Activated CD4-positive, alpha-beta memory T cell treated with anti-CD3 and anti-CD28 coated beads, Interleukin-2, amount 10 ng/mL, durations not matched to agents 7 days and 5 days (primary cell): ENCODE results near the gene CDC42BPA. TPM values are rescaled to one million over a fixed set of nuclear protein-coding genes. Genes with fewer than 3 reads are reported as not detected.

ENCODE experiments used
- CTCF ChIA-PET: fragments of 350-600 bp; sonication (Branson Sonifier 250); formaldehyde crosslinking; loops from one replicate; lab custom pipeline; 2021; ENCODE audit warnings: antibody characterized with exemption, inconsistent platforms; lab: Charles Lee
- POLR2A ChIA-PET: fragments of 350-600 bp; sonication (Branson Sonifier 250); formaldehyde crosslinking; loops from one replicate; lab custom pipeline; 2021; ENCODE audit warnings: antibody characterized with exemption; lab: Charles Lee
- DNase-seq: peaks from one replicate; pipeline ENCODE4 v3.0.0-alpha.2; 2020
- H3K27ac Mint-ChIP-seq: one replicate; pipeline ENCODE4 v1.8.0; 2021; ENCODE audit warnings: mild to moderate bottlenecking, mixed read lengths
- H3K27me3 Mint-ChIP-seq: one replicate; pipeline ENCODE4 v1.8.0; 2021; ENCODE audit warnings: mixed read lengths
- H3K36me3 Mint-ChIP-seq: one replicate; pipeline ENCODE4 v1.8.0; 2021; ENCODE audit warnings: low read depth, mixed read lengths
- H3K4me1 Mint-ChIP-seq: one replicate; pipeline ENCODE4 v1.8.0; 2021; ENCODE audit warnings: mixed read lengths
- H3K4me3 Mint-ChIP-seq: one replicate; pipeline ENCODE4 v1.8.0; 2021; ENCODE audit warnings: mild to moderate bottlenecking, mixed read lengths
- H3K9me3 Mint-ChIP-seq: one replicate; pipeline ENCODE4 v1.8.0; 2021; ENCODE audit warnings: mixed read lengths
- total RNA-seq, 2 experiments: library from RNA; stranded (reverse); gene quantifications; one replicate each; pipeline ENCODE4 v1.2.3, GENCODE V29; 2021

The CDC42BPA gene
- total RNA-seq, 2 experiments from 2014 or later = 3.1 TPM

GRCh38 chr1:227049253-227049652 is 269.0 kb downstream of the CDC42BPA start:
- H3K4me1 Mint-ChIP-seq = no peaks in the 10 kb centered on the region
- H3K9me3 Mint-ChIP-seq = no peaks in the 10 kb centered on the region
- no peak overlapping the region for H3K4me3 Mint-ChIP-seq
- H3K27ac Mint-ChIP-seq = no peak overlapping the region
- ChIA-PET POLR2A (no interaction called here), CTCF (no interaction called here)
- no peak for DNase-seq
- no peaks in the 10 kb centered on the region for H3K36me3 Mint-ChIP-seq
- H3K27me3 Mint-ChIP-seq = peaks cover 10% of the 10 kb centered on the region

GRCh38 chr1:227043755-227044154 is 274.5 kb downstream of the CDC42BPA start:
- Mint-ChIP-seq H3K9me3 (no peaks in the 10 kb centered on the region), H3K27ac (no peak overlapping the region), H3K4me1 (no peaks in the 10 kb centered on the region), H3K4me3 (no peak overlapping the region), H3K36me3 (no peaks in the 10 kb centered on the region), H3K27me3 (peaks cover 5% of the 10 kb centered on the region)
- ChIA-PET POLR2A (no interaction called here), CTCF (interaction anchor here (0.6 to 0.7 kb wide), 2 partner anchors 130 to 192 kb away, joined by 3 to 5 read pairs; no protein-coding TSS in a partner anchor)
- no peak for DNase-seq

GRCh38 chr1:227042292-227042691 is 276.0 kb downstream of the CDC42BPA start:
- no peak overlapping the region for H3K4me3 Mint-ChIP-seq
- no peak for DNase-seq
- no peaks in the 10 kb centered on the region for H3K36me3 Mint-ChIP-seq
- no peaks in the 10 kb centered on the region for H3K4me1 Mint-ChIP-seq
- no peak overlapping the region for H3K27ac Mint-ChIP-seq
- H3K9me3 Mint-ChIP-seq = no peaks in the 10 kb centered on the region
- ChIA-PET CTCF (no interaction called here), POLR2A (no interaction called here)
- H3K27me3 Mint-ChIP-seq = peaks cover 5% of the 10 kb centered on the region

- ChIA-PET POLR2A (no interaction called here), CTCF (no interaction called here)
- Mint-ChIP-seq H3K27me3 (peaks cover 3% of the 10 kb centered on the region), H3K4me1 (no peaks in the 10 kb centered on the region), H3K27ac (no peak overlapping the region), H3K4me3 (no peak overlapping the region), H3K36me3 (no peaks in the 10 kb centered on the region), H3K9me3 (no peaks in the 10 kb centered on the region)
- DNase-seq = no peak
Measured at GRCh38 chr1:227038401-227038800, 279.9 kb downstream of the CDC42BPA start.

- Mint-ChIP-seq H3K27me3 (no peaks in the 10 kb centered on the region), H3K4me1 (no peaks in the 10 kb centered on the region), H3K36me3 (no peaks in the 10 kb centered on the region), H3K27ac (no peak overlapping the region), H3K9me3 (no peaks in the 10 kb centered on the region), H3K4me3 (no peak overlapping the region)
- ChIA-PET POLR2A (no interaction called here), CTCF (no interaction called here)
- no peak for DNase-seq
Measured at GRCh38 chr1:227037121-227037520, 281.2 kb downstream of the CDC42BPA start.

GRCh38 chr1:227035316-227035715 is 283.0 kb downstream of the CDC42BPA start:
- Mint-ChIP-seq H3K27ac (no peak overlapping the region), H3K9me3 (no peaks in the 10 kb centered on the region), H3K36me3 (no peaks in the 10 kb centered on the region), H3K27me3 (no peaks in the 10 kb centered on the region), H3K4me1 (no peaks in the 10 kb centered on the region), H3K4me3 (no peak overlapping the region)
- DNase-seq = no peak
- CTCF ChIA-PET = no interaction called here
- POLR2A ChIA-PET = no interaction called here

GRCh38 chr1:227033880-227034279 is 284.4 kb downstream of the CDC42BPA start:
- POLR2A ChIA-PET = no interaction called here
- no peak for DNase-seq
- Mint-ChIP-seq H3K36me3 (no peaks in the 10 kb centered on the region), H3K4me1 (no peaks in the 10 kb centered on the region), H3K27me3 (no peaks in the 10 kb centered on the region), H3K9me3 (no peaks in the 10 kb centered on the region), H3K27ac (no peak overlapping the region), H3K4me3 (no peak overlapping the region)
- CTCF ChIA-PET = no interaction called here

- no peaks in the 10 kb centered on the region for H3K36me3 Mint-ChIP-seq
- H3K4me1 Mint-ChIP-seq = no peaks in the 10 kb centered on the region
- no peak overlapping the region for H3K4me3 Mint-ChIP-seq
- DNase-seq = no peak
- no peaks in the 10 kb centered on the region for H3K9me3 Mint-ChIP-seq
- CTCF ChIA-PET = no interaction called here
- no peaks in the 10 kb centered on the region for H3K27me3 Mint-ChIP-seq
- POLR2A ChIA-PET = interaction anchor here (1.0 kb wide), 1 partner anchor 21 kb away, joined by 3 read pairs; no protein-coding TSS in a partner anchor
- no peak overlapping the region for H3K27ac Mint-ChIP-seq
Measured at GRCh38 chr1:227032396-227032795, 285.9 kb downstream of the CDC42BPA start.

GRCh38 chr1:227016990-227017389 is 301.3 kb downstream of the CDC42BPA start:
- Mint-ChIP-seq H3K27ac (no peak overlapping the region), H3K4me3 (no peak overlapping the region), H3K9me3 (peaks cover 2% of the 10 kb centered on the region), H3K27me3 (peaks cover 3% of the 10 kb centered on the region), H3K4me1 (no peaks in the 10 kb centered on the region), H3K36me3 (no peaks in the 10 kb centered on the region)
- ChIA-PET CTCF (no interaction called here), POLR2A (no interaction called here)
- no peak for DNase-seq

- POLR2A ChIA-PET = interaction anchor here (1.6 kb wide), 1 partner anchor 22 kb away, joined by 3 read pairs; no protein-coding TSS in a partner anchor
- Mint-ChIP-seq H3K9me3 (no peaks in the 10 kb centered on the region), H3K36me3 (no peaks in the 10 kb centered on the region), H3K4me1 (no peaks in the 10 kb centered on the region), H3K27me3 (peaks cover 8% of the 10 kb centered on the region), H3K27ac (no peak overlapping the region), H3K4me3 (no peak overlapping the region)
- DNase-seq = no peak
- CTCF ChIA-PET = interaction anchor here (0.7 kb wide), 1 partner anchor 19 kb away, joined by 4 read pairs; no protein-coding TSS in a partner anchor
Measured at GRCh38 chr1:227010645-227011044, 307.6 kb downstream of the CDC42BPA start.

- no peaks in the 10 kb centered on the region for H3K36me3 Mint-ChIP-seq
- H3K27me3 Mint-ChIP-seq = peaks cover 8% of the 10 kb centered on the region
- no peak overlapping the region for H3K4me3 Mint-ChIP-seq
- no peaks in the 10 kb centered on the region for H3K9me3 Mint-ChIP-seq
- CTCF ChIA-PET = no interaction called here
- H3K27ac Mint-ChIP-seq = no peak overlapping the region
- H3K4me1 Mint-ChIP-seq = no peaks in the 10 kb centered on the region
- POLR2A ChIA-PET = no interaction called here
- no peak for DNase-seq
Measured at GRCh38 chr1:227009937-227010336, 308.4 kb downstream of the CDC42BPA start.

GRCh38 chr1:227006226-227006796 is 312.0 kb downstream of the CDC42BPA start:
- Mint-ChIP-seq H3K27ac (no peak overlapping the region), H3K36me3 (no peaks in the 10 kb centered on the region), H3K4me3 (no peak overlapping the region), H3K4me1 (no peaks in the 10 kb centered on the region), H3K9me3 (no peaks in the 10 kb centered on the region), H3K27me3 (peaks cover 4% of the 10 kb centered on the region)
- CTCF ChIA-PET = no interaction called here
- POLR2A ChIA-PET = no interaction called here
- no peak for DNase-seq

- POLR2A ChIA-PET = no interaction called here
- no peaks in the 10 kb centered on the region for H3K36me3 Mint-ChIP-seq
- CTCF ChIA-PET = no interaction called here
- H3K9me3 Mint-ChIP-seq = no peaks in the 10 kb centered on the region
- DNase-seq = no peak
- no peaks in the 10 kb centered on the region for H3K4me1 Mint-ChIP-seq
- H3K27me3 Mint-ChIP-seq = peaks cover 1% of the 10 kb centered on the region
- H3K27ac Mint-ChIP-seq = no peak overlapping the region
- H3K4me3 Mint-ChIP-seq = no peak overlapping the region
Measured at GRCh38 chr1:227004796-227005195, 313.5 kb downstream of the CDC42BPA start.

GRCh38 chr1:227003165-227003564 is 315.1 kb downstream of the CDC42BPA start:
- H3K4me1 Mint-ChIP-seq = no peaks in the 10 kb centered on the region
- CTCF ChIA-PET = interaction anchor here (0.6 kb wide), 1 partner anchor 16 kb away, joined by 3 read pairs; no protein-coding TSS in a partner anchor
- H3K27ac Mint-ChIP-seq = no peak overlapping the region
- no peak overlapping the region for H3K4me3 Mint-ChIP-seq
- POLR2A ChIA-PET = no interaction called here
- H3K36me3 Mint-ChIP-seq = no peaks in the 10 kb centered on the region
- no peak for DNase-seq
- no peaks in the 10 kb centered on the region for H3K27me3 Mint-ChIP-seq
- H3K9me3 Mint-ChIP-seq = no peaks in the 10 kb centered on the region
